Liver (tissue), 9 donors: Measurements from ENCODE around the gene CLEC16A. TPM values are rescaled to one million over a fixed set of nuclear protein-coding genes. Genes with fewer than 3 reads are reported as not detected.

Experiments used
- DNase-seq: peaks from one replicate; pipeline ENCODE4 v3.0.0-alpha.2; 2017; ENCODE audit warnings: low spot score
- H3K27ac ChIP-seq, 2 donors: one replicate each; pipeline ENCODE4 v1.7.0; 2013; ENCODE audit warnings: inconsistent platforms in 2 of 2, low read length in 2 of 2, control low read depth in 1 of 2, low read depth in 1 of 2, mild to moderate bottlenecking in 1 of 2
- H3K27me3 ChIP-seq, 4 donors: one replicate each; pipeline versions ENCODE4 v1.6.1 to v1.7.0; 2013; ENCODE audit warnings: low read length in 3 of 4, inconsistent platforms in 1 of 4, mild to moderate bottlenecking in 1 of 4, moderate library complexity in 1 of 4; ENCODE audit not compliant: control insufficient read depth in 4 of 4, insufficient read depth in 4 of 4
- H3K36me3 ChIP-seq, 4 donors: one replicate each; pipeline versions ENCODE4 v1.6.1 to v1.7.0; 2013; ENCODE audit warnings: low read length in 3 of 4, mild to moderate bottlenecking in 3 of 4, low read depth in 1 of 4, moderate library complexity in 1 of 4; ENCODE audit not compliant: control insufficient read depth in 4 of 4, insufficient read depth in 3 of 4
- H3K4me1 ChIP-seq, 4 donors: one replicate each; pipeline versions ENCODE4 v1.6.1 to v1.7.0; 2013; ENCODE audit warnings: low read length in 3 of 4, mild to moderate bottlenecking in 3 of 4, moderate library complexity in 1 of 4; ENCODE audit not compliant: control insufficient read depth in 4 of 4, insufficient read depth in 4 of 4
- H3K4me3 ChIP-seq, 3 donors: one replicate each; pipeline versions ENCODE4 v1.6.1 to v1.7.0; 2013; ENCODE audit warnings: low read length in 3 of 3, control low read depth in 1 of 3, low read depth in 1 of 3, mild to moderate bottlenecking in 1 of 3
- H3K9ac ChIP-seq, 2 donors: one replicate each; pipeline ENCODE4 v1.7.0; 2013; ENCODE audit warnings: low read length in 2 of 2, mild to moderate bottlenecking in 2 of 2, moderate library complexity in 2 of 2, control low read depth in 1 of 2, low read depth in 1 of 2
- H3K9me3 ChIP-seq, 4 donors: one replicate each; pipeline versions ENCODE4 v1.6.1 to v1.7.0; 2013; ENCODE audit warnings: low read length in 3 of 4; ENCODE audit not compliant: control insufficient read depth in 4 of 4
- EGR1 ChIP-seq, 2 donors: IDR thresholded peaks; 2 replicates each; pipeline ENCODE4 v1.6.1; 2016 to 2018; ENCODE audit warnings: antibody characterized with exemption in 2 of 2, low read depth in 2 of 2
- FOXA1 ChIP-seq: IDR thresholded peaks from 2 replicates; pipeline ENCODE4 v1.6.1; 2016; ENCODE audit warnings: antibody characterized with exemption
- FOXA2 ChIP-seq: IDR thresholded peaks from 2 replicates; pipeline ENCODE4 v1.6.1; 2016; ENCODE audit warnings: antibody characterized with exemption
- GABPA ChIP-seq, 2 donors: IDR thresholded peaks in 1 of 2; conservative IDR thresholded peaks in 1 of 2; 2 replicates each; pipeline ENCODE4 v1.6.1; 2016; ENCODE audit warnings: antibody characterized with exemption in 2 of 2, mild to moderate bottlenecking in 1 of 2, moderate library complexity in 1 of 2
- HNF4A ChIP-seq, 2 donors: conservative IDR thresholded peaks; 2 replicates each; pipeline ENCODE4 v1.6.1; 2016; ENCODE audit warnings: antibody characterized with exemption in 2 of 2, mild to moderate bottlenecking in 2 of 2
- JUND ChIP-seq, 2 donors: IDR thresholded peaks; 2 replicates each; pipeline ENCODE4 v1.6.1; 2016; ENCODE audit warnings: antibody characterized with exemption in 2 of 2
- NR2F2 ChIP-seq: IDR thresholded peaks from 2 replicates; pipeline ENCODE4 v1.6.1; 2016; ENCODE audit warnings: antibody characterized with exemption
- RAD21 ChIP-seq, 2 donors: IDR thresholded peaks; 2 replicates each; pipeline ENCODE4 v1.6.1; 2016; ENCODE audit warnings: antibody characterized with exemption in 2 of 2, mild to moderate bottlenecking in 2 of 2
- RXRA ChIP-seq, 2 donors: IDR thresholded peaks; 2 replicates each; pipeline ENCODE4 v1.6.1; 2017 to 2018; ENCODE audit warnings: antibody characterized with exemption in 2 of 2, mild to moderate bottlenecking in 1 of 2
- SP1 ChIP-seq: IDR thresholded peaks from 2 replicates; pipeline ENCODE4 v1.6.1; 2018; ENCODE audit warnings: antibody characterized with exemption, mild to moderate bottlenecking
- TAF1 ChIP-seq: conservative IDR thresholded peaks from 2 replicates; pipeline ENCODE4 v1.6.1; 2016; ENCODE audit warnings: antibody characterized with exemption, mild to moderate bottlenecking
- YY1 ChIP-seq: IDR thresholded peaks from 2 replicates; pipeline ENCODE4 v1.6.1; 2016; ENCODE audit warnings: antibody characterized with exemption, mild to moderate bottlenecking
- polyA plus RNA-seq, 2 donors: library from polyadenylated mRNA; stranded (reverse) in 1 of 2; unstranded in 1 of 2; fragments of 200-250 nt in 1 of 2; fragments of >200 nt in 1 of 2; fragmentation: Nextera tagmentation in 1 of 2; extraction: Ambion mirVana in 1 of 2; gene quantifications; one replicate each; pipeline versions ENCODE4 v1.2.1 to v1.2.3, GENCODE V29; 2013 to 2015
- total RNA-seq, 2 donors: library from RNA; depleted of rRNA; stranded (reverse); fragments of >200 nt; gene quantifications; one replicate each; pipeline ENCODE4 v1.2.3, GENCODE V29; 2014
- TF ChIP-seq, protein P1 (sequence below): fragments of 150-350 bp; IDR thresholded peaks from 2 replicates; pipeline ENCODE4 v1.5.1; 2017; ENCODE audit warnings: improper control_type of control experiment, low read depth, low read length; ENCODE audit not compliant: missing input control
- TF ChIP-seq, protein P2 (sequence below): IDR thresholded peaks from 2 replicates; pipeline ENCODE4 v1.6.1; 2016; ENCODE audit warnings: antibody characterized with exemption
- TF ChIP-seq, protein P3 (sequence below): IDR thresholded peaks from 2 replicates; pipeline ENCODE4 v1.6.1; 2016; ENCODE audit warnings: antibody characterized with exemption, mild to moderate bottlenecking
- TF ChIP-seq, protein P4 (sequence below): IDR thresholded peaks from 2 replicates; pipeline ENCODE4 v1.6.1; 2016; ENCODE audit warnings: antibody characterized with exemption
- donor health status: healthy.
- donor health status: healthy.
- donor health status: healthy.
- donor health status: healthy.
- donor health status: healthy.

The CLEC16A gene
- total and polyA plus RNA-seq, 4 donors = 9.7 to 23.0 (median 17.4) TPM

DNA sequence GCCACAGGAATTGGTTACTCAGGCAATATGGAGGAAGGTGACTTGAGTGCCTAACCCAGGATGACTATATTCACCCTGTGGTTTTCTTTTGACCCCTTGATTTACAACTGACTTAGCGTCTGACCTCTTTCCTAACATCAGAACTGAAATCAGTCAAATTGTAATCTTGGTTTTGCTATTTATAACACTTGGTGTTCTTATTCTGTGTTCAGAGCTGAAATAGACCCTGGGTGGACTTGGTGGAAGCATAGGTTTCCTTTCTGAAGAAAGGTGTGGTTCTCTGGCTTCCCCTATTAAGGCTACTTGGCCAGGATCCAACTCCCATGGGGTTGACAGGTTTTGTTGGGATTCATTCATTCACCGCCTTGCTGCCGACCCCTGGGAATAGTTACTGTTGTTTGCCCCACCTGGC lies 80.8 kb downstream of the CLEC16A start (continued):
- TF ChIP-seq SP1 (no peak), RAD21 (IDR thresholded peaks at IDR 0.05) (no peak), JUND (IDR thresholded peaks at IDR 0.05) (no peak), TAF1 (no peak), FOXA1 (no peak)
- TF ChIP-seq, protein P1, sequence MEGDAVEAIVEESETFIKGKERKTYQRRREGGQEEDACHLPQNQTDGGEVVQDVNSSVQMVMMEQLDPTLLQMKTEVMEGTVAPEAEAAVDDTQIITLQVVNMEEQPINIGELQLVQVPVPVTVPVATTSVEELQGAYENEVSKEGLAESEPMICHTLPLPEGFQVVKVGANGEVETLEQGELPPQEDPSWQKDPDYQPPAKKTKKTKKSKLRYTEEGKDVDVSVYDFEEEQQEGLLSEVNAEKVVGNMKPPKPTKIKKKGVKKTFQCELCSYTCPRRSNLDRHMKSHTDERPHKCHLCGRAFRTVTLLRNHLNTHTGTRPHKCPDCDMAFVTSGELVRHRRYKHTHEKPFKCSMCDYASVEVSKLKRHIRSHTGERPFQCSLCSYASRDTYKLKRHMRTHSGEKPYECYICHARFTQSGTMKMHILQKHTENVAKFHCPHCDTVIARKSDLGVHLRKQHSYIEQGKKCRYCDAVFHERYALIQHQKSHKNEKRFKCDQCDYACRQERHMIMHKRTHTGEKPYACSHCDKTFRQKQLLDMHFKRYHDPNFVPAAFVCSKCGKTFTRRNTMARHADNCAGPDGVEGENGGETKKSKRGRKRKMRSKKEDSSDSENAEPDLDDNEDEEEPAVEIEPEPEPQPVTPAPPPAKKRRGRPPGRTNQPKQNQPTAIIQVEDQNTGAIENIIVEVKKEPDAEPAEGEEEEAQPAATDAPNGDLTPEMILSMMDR = no peak

DNA sequence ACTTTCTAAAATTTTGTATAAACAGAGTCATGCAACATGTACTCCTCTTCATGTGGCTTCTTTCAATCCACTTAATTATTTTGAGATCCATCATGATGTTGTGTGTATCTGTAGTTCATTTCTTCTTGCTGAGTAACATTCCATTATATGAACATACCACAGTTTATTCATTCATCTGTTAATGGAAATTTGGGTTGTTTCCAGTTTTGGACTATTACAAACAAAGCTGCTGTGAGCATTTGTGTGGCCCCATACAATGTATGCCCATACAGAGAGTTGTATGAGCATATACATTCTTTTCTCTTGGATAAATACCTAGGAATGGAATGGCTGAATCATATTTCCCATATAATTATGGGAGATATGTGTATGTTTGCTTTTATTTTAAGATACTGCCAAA lies 85.6 kb downstream of the CLEC16A start:
- H3K4me1 ChIP-seq = no peaks in the 10 kb centered on the region
- DNase-seq = no peak
- H3K27me3 ChIP-seq = no peaks in the 10 kb centered on the region
- H3K36me3 ChIP-seq = peaks cover 2 to 33% (median 20%) of the 10 kb centered on the region in 4 donors
- no peak for TF ChIP-seq GABPA (IDR thresholded peaks at IDR 0.05 in 1 of 2, conservative IDR thresholded peaks at IDR 0.05 in 1 of 2)
- no peak for TF ChIP-seq NR2F2
- TF ChIP-seq RAD21 (IDR thresholded peaks at IDR 0.05) = no peak
- TF ChIP-seq, protein P1 = no peak
- TF ChIP-seq FOXA1 = no peak
- TF ChIP-seq, protein P2, sequence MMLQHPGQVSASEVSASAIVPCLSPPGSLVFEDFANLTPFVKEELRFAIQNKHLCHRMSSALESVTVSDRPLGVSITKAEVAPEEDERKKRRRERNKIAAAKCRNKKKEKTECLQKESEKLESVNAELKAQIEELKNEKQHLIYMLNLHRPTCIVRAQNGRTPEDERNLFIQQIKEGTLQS = no peak
- TF ChIP-seq YY1 = no peak
- TF ChIP-seq, protein P3, sequence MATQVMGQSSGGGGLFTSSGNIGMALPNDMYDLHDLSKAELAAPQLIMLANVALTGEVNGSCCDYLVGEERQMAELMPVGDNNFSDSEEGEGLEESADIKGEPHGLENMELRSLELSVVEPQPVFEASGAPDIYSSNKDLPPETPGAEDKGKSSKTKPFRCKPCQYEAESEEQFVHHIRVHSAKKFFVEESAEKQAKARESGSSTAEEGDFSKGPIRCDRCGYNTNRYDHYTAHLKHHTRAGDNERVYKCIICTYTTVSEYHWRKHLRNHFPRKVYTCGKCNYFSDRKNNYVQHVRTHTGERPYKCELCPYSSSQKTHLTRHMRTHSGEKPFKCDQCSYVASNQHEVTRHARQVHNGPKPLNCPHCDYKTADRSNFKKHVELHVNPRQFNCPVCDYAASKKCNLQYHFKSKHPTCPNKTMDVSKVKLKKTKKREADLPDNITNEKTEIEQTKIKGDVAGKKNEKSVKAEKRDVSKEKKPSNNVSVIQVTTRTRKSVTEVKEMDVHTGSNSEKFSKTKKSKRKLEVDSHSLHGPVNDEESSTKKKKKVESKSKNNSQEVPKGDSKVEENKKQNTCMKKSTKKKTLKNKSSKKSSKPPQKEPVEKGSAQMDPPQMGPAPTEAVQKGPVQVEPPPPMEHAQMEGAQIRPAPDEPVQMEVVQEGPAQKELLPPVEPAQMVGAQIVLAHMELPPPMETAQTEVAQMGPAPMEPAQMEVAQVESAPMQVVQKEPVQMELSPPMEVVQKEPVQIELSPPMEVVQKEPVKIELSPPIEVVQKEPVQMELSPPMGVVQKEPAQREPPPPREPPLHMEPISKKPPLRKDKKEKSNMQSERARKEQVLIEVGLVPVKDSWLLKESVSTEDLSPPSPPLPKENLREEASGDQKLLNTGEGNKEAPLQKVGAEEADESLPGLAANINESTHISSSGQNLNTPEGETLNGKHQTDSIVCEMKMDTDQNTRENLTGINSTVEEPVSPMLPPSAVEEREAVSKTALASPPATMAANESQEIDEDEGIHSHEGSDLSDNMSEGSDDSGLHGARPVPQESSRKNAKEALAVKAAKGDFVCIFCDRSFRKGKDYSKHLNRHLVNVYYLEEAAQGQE = no peak
- no peak for TF ChIP-seq FOXA2
- TF ChIP-seq EGR1 (IDR thresholded peaks at IDR 0.05; ENCODE audit: low read depth in 2 of 2) = no peak
- TF ChIP-seq, protein P4, sequence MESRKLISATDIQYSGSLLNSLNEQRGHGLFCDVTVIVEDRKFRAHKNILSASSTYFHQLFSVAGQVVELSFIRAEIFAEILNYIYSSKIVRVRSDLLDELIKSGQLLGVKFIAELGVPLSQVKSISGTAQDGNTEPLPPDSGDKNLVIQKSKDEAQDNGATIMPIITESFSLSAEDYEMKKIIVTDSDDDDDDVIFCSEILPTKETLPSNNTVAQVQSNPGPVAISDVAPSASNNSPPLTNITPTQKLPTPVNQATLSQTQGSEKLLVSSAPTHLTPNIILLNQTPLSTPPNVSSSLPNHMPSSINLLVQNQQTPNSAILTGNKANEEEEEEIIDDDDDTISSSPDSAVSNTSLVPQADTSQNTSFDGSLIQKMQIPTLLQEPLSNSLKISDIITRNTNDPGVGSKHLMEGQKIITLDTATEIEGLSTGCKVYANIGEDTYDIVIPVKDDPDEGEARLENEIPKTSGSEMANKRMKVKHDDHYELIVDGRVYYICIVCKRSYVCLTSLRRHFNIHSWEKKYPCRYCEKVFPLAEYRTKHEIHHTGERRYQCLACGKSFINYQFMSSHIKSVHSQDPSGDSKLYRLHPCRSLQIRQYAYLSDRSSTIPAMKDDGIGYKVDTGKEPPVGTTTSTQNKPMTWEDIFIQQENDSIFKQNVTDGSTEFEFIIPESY = no peak
- TF ChIP-seq RXRA (IDR thresholded peaks at IDR 0.05) = no peak
- no peak for TF ChIP-seq HNF4A (conservative IDR thresholded peaks at IDR 0.05)
- no peak for TF ChIP-seq SP1
- H3K27ac ChIP-seq = no peak overlapping the region
- no peak overlapping the region for H3K9ac ChIP-seq
- H3K9me3 ChIP-seq = no peaks in the 10 kb centered on the region
- no peak overlapping the region for H3K4me3 ChIP-seq
